Measurements from ENCODE around the gene ARL4A.

ARL4A gene

GRCh38 chr7:12703881-12704280 lies 16.4 kb downstream of the ARL4A start:
- DNase-seq, result no peak

GRCh38 chr7:12705878-12706277 lies 18.4 kb downstream of the ARL4A start:
- DNase-seq, result no peak

- DNase-seq, result no peak
Observed at GRCh38 chr7:12706900-12707536, 19.6 kb downstream of the ARL4A start.

GRCh38 chr7:12708314-12708713 lies 20.9 kb downstream of the ARL4A start:
- no peak for DNase-seq

GRCh38 chr7:12709726-12710502 lies 22.5 kb downstream of the ARL4A start:
- no peak for DNase-seq

- no peak for DNase-seq
Observed at GRCh38 chr7:12711124-12711523, 23.7 kb downstream of the ARL4A start.

DNA sequence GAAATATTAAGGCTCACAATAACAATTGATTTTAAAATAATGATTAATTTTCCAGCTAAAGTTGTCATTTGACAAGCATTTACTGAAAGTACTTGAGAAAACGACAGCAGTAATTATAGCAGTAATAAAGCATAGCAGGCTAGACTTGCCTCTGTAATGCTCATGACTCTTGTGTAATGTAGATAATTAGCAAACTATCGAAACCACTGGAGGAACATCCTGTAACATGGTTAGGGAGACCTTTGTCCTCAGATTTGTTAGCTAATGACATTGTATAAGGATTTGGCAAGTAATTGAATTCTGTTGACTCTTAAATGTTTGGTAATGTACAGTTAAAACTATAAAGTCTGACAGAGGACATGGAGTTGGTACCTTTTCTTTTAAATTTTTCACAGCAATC lies 24.8 kb downstream of the ARL4A start:
- DNase-seq, result no peak

GRCh38 chr7:12713625-12714378 lies 26.4 kb downstream of the ARL4A start:
- DNase-seq, result no peak

DNA sequence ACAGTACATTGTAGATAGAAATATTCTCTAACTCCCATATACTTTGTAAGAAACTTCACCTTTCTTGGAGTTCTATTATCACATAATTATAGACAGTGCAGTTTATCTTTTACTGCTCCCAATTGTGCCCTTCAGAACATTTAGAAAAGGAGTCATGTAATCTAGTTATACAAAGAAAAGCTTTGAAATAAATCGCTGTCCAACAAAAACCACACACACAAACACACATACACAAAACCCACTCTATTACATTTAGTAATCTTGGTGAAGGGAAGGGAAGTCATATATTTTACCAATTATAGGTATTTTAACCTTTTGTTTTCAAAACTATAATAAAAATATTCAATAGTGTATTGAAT lies 26.9 kb downstream of the ARL4A start:
- no peak for DNase-seq

DNA sequence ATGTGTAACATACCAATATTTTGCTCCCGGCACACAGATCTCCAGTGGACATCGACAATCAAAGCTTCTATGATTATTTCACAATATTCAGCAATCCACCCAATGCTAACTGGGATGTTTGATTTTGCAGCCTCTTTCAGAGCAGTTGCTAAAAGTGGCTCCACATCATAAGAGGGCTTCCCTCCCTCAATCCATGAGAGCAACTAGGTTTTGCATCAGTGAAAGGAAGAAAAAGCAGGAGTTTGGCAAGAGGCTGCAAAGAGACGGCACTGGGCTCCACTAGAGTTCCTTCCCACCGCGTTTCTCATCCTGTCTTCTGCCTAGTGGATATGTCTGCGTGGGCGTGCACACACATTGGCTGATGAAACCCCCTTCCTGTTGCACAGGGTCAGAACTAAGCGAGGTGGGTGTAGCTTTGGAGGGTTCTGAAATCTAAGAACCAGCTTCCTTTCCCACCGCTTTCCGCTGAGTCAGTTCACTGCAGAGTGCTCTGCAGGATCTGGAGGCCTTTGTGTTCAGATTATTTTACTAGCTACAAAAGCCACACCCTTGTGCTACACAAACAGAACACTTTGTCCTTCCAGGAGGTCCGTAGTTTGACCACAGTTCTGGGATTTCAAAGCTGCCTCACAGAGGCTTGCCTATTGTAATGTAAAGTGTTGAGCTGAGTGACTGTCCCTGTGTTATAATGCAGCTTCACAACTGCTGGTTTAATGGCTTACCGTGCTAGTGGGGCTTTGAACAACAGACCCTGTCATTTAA lies 28.1 kb downstream of the ARL4A start:
- DNase-seq, result no peak

- DNase-seq, result no peak
Observed at GRCh38 chr7:12716134-12716681, 28.8 kb downstream of the ARL4A start.

DNA sequence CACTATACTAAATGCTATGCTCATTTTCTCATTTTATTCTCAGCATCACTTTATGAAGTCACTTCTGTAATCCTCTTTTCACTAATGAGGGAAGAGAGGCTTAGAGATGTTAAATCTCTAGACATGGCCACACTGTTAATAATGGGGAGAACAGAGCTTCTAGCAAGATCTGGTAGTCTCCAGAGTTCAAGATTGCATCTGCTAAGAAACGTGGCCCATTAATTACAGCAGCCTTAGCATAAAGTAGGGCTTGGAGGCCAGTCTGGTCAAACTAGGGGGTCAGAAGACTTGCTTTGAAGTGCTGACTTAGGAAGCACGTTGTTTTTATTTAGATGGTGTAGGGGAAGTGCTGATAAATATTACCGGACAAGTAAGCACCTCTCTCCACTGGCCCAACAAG lies 29.3 kb downstream of the ARL4A start:
- no peak for DNase-seq

- DNase-seq, result no peak
Observed at GRCh38 chr7:12719141-12719919, 31.9 kb downstream of the ARL4A start.

GRCh38 chr7:12719981-12720865 lies 32.8 kb downstream of the ARL4A start:
- DNase-seq, result no peak

DNA sequence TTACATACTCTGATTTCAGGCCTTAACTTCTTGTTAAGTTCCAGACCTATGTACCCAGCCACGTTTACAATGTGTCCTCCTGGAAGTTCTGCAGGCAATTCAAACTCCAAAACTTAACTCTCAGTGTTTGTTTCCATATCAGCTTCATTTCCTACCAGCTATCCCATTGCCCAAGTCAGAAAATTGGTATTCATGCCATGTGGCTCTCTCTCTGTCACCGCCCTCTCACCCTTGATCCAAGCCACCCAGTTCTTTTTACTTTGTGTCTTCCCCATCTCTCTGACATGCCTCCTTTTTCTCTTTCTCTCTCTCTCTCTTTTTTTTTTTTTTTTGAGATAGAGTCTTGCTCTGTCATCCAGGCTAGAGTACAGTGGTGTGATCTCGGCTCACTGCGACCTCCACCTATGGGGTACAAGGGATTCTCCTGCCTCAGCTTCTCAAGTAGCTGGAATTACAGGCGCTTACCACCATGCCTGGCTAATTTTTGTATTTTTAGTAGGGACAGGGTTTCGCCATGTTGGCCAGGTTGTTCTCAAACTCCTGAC lies 33.9 kb downstream of the ARL4A start:
- no peak for DNase-seq

DNA sequence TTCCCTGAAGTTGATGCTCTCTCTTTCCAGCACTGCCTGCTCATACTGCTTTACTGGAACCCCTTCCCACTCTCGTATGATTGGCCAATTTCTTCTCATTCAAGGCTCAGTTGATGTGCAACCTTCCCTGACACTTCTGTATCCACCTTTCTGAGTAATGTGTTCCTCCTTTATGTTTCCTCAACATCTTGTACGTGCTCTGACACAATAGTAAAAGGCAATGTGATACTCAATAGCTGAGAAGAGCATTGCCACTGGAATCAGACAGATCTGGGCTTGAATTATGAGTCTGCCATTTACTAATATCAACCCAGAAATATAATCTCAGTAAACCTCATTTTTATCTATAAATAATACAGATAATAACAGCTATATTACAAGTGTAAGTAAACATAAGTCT lies 34.7 kb downstream of the ARL4A start:
- DNase-seq, result no peak

DNA sequence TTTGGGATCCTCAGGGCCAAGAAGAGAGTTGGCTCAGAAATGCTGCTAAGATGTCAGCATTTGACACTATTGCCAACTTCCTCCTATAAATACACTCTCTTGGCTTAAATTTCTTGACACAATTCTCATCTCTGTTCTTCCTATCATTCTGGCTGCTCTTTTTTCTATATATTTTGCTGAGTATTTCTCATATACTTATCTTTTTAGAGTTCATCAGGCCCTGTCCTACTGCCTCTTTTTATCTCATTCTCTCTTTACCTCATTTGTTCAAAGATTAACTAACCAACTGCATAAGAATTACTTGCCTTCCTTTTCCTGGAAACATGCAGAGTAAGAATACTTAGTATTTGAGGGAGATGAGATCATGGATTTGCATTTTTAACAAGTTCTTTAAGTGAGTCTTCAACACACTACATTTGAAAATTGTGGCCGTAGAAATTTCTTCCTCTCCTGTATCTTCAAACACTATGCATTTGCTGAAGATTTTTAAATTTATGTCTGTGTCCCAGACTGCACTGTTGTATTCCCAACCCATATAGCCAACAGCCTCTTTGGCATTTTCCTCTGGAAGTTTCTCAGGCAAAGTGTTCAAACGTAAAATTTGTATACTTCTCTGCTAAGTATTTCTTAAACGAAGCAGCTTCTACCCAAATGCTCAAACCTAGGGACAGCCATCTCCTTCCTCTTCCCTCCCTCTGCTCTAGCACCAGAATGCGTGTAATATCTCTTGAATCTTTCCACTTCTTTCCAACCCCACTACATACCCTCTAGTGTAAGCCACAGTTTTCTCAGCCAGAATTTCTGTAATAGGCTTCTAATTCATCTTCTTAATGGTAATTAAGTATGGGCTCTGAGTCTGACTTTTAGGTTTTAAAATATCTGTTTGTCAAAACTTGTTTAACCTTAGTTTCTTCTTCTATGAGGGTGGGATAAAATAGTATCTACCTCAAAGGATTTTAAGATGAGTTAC lies 35.5 kb downstream of the ARL4A start:
- DNase-seq, result no peak

- DNase-seq, result no peak
Observed at GRCh38 chr7:12725575-12726316, 38.3 kb downstream of the ARL4A start.

DNA sequence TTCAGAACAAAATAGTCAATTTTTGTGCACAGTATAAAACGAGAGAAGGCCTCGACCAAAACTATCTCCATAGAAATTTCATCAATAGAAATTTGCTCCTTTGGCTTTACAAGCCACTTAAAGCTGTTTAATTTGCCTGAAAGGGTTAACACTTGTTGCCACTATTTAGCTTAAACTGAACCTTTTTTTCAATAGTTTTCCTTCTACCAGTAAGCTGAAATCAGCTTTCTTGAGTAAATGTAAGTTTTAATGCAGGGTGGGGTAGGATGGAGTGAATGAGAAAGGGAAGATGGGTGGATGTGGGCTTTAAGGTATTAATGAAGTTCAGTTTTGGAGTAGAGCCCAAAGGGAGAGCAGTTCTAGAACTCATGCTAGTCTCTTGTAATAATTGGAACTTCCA lies 39.5 kb downstream of the ARL4A start:
- DNase-seq, result no peak

Measured in activated effector memory CD4-positive, alpha-beta T cell treated with Interleukin-2 at 50 U/mL for 16 hours (primary cell).